Heart left ventricle (tissue), 13 donors: ENCODE measurements around the gene SUSD1.

Experiments used
- CTCF ChIP-seq, 12 donors: fragments of 200-600 bp; sonication (generic) in 4 of 12; IDR thresholded peaks; one replicate each; pipeline versions ENCODE4 v1.5.0 to v1.8.0; 2018 to 2022; ENCODE audit warnings: antibody characterized with exemption in 12 of 12, mild to moderate bottlenecking in 5 of 12
- POLR2A ChIP-seq, 2 donors: fragments of 450-650 bp; IDR thresholded peaks; one replicate each; pipeline ENCODE4 v1.6.1; 2017; ENCODE audit warnings: antibody characterized with exemption in 2 of 2, mild to moderate bottlenecking in 2 of 2, moderate library complexity in 2 of 2
- donor health status: ischemic (EF 13 %, LVEDD 7.1; RV severe dilation, severe dysfunction).
- donor health status: DM: no; HTN: yes; CAD: no.
- donor health status: DM: no; HTN: no; CAD: no.
- donor health status: ischemic (EF 25% LVEDD 6.9; RV normal size, moderate dysfunction).
- donor health status: ischemic (EF 25% LVEDD 5.7; RV mildly dilated, moderate dysfunction).
- donor health status: ischemic (EF 35%, LVEDD 5.7; RV mildly dilated, moderate dysfunction).
- donor health status: nonischemic (EF 11% LVEDD 7.7; RV severe dilation, severe dysfunction).
- donor health status: DM: yes; HTN: yes; CAD: no.
- donor health status: PGD.
- donor health status: ischemic (EF 29% LVEDD 5.4; RV normal size, mild dysfunction).
- donor health status: nonischemic (EF 23%, LVEDD 6.1; RV moderate dilation, normal function).

DNA sequence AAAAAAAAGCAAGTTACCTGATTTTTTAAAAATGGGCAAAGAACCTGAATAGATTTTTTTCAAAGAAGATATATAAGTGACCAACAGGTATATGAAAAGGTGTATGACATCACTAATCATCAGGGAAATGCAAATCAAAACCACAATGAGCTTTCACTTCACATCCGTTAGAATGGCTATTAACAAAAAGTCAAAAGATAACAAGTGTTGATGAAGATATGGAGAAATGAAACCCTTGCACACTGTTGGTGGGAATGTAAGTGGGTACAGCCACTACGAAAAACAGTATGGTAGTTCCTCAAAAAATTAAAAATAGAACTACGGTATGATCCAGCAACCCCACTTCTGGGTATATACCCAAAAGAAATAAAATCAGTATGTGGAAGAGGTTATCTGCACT, 143.7 kb downstream of the SUSD1 start:
- TF ChIP-seq CTCF (IDR thresholded peaks at IDR 0.05) = no peak
- TF ChIP-seq POLR2A (IDR thresholded peaks at IDR 0.05) = no peak
